Stimulated activated naive CD4-positive, alpha-beta T cell (primary cell): ENCODE data around the gene TAF10.

Source experiments
- DNase-seq, 6 experiments: peaks; one replicate each; lab custom pipeline; 2025; lab: John Stamatoyannopoulos, UW

TAF10 gene

DNA sequence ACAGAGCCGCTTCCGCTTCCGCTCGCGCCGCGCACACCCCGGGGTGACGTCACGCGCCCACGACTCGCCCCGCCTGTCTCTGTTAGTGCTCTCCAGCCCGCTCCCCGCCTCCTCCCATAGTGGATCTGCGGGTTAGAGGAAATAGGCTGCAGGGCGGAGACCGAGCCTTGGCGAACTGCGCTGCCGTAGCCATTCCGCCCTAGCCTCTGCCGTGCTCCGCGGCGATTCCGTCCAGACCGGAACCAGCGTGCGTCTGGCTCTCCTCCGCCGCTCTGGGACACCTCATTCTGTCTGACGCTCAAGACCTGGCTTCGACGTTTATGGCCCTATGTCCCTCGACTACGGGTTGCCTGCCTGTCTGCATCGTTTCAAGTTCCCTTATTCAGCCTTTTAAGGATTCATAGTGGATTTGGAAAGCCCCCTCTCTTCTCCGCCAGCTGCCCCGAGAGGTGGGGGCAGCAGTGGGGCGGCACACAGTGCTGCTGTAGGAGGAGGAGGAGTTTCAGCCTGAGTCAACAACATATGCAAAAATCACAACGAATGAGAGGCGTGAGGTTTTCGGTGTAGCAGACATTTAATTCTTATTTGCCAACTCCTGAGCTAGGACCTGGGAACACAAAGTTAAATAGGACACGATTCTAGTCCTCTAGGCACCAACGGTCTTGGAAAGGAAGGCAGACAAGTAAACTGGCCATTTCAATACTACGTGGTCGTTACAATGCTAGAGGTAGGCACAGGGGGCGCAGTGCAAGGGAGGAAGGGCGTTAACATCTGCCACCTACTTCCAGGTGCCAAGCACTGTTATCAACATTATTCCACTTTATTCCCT lies at the start of gene TAF10:
TSS of gene TAF10 (minus strand) at position 4 of the 829 bp plus-strand sequence. CDS start 27 bp downstream, outside the sequence.
- peak; percentile 87 to 94 (median 93) for DNase-seq

DNA sequence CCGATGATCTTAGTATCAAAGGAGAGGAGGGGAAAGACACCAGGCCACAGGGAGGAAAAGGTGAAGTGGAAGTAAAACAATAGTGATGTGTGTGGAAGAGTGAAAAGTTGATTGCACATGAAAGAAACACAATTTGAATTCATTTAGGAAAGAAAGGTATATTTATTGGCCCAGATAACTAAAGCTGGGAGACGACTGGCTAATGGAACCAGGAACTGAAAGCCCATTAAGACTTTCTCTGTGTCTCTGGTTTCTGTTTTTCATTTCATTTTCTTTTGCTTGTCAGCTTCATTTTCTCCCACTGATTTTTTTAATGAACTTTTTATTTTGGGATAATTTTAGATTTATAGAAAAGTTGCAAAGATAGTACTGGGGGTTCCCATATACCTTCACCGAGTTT lies 48.7 kb upstream of the TAF10 start:
- no peak for DNase-seq

GRCh38 chr11:6658647-6659046 lies 46.6 kb upstream of the TAF10 start:
- DNase-seq, result no peak

GRCh38 chr11:6657346-6657745 lies 45.3 kb upstream of the TAF10 start:
- no peak for DNase-seq

- no peak for DNase-seq
Measured at GRCh38 chr11:6656936-6657335, 44.9 kb upstream of the TAF10 start.

DNA sequence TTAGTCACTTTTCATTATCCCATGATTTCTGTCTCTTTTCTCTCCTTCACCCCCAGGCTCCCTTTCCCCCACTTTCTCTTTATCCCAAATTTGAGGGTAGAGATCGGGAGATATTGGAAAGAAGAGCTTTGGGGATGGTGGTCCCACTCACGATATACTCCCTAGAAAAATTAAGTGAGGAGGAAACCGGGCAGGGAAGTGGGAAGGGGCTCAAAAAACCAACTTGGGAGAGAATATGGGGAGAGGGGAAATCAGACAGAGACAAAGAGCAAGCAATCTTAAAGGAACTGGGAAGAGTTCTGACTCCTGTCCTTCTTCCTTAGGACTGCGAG lies 44.5 kb upstream of the TAF10 start:
- no peak for DNase-seq

GRCh38 chr11:6655790-6656583 lies 44.0 kb upstream of the TAF10 start, which contains the start of gene DCHS1:
Gene DCHS1 (minus strand): TSS chr11:6655809. CDS start chr11:6641613, 14,196 bp downstream.
- peak in 5 of 6 experiments; percentile 20 to 39 (median 27) for DNase-seq

DNA sequence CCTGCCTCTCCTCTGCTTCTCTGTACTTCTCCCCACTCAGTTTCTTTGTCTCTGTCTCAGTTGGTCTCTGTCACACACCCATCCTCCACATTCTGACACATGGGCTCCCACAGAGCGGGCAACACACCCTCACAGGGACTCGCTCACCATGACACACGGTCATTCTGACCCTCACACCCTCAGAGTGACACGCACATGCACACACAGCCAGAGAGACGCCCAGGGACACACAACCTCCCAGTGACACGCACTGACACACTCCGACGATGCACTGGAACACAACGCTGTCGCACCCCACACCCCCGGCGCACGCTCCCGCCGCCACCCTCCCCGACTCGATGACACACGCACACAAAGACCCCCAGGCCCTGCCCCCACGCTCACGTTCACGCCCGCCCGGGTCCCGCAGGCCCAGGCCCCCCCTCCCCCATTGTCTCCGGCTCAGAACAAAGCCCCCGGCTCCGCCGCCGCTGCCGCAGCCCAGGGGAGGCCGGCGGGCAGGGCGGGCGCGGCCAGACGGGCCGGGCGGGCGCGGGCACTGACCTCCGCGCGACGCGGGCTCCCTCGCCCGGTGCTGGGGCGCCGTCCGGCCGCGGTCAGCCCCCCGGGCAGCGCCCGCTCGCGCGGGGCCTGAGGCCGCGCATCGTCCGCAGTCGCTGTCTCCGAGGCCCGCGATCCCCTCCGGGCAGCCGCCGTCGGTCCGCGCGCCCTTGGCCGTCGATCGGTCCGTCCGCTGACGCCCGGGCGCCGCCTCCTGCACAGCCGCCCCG lies 43.2 kb upstream of the TAF10 start:
- peak in 5 of 6 experiments; percentile 12 to 39 (median 26) for DNase-seq

DNA sequence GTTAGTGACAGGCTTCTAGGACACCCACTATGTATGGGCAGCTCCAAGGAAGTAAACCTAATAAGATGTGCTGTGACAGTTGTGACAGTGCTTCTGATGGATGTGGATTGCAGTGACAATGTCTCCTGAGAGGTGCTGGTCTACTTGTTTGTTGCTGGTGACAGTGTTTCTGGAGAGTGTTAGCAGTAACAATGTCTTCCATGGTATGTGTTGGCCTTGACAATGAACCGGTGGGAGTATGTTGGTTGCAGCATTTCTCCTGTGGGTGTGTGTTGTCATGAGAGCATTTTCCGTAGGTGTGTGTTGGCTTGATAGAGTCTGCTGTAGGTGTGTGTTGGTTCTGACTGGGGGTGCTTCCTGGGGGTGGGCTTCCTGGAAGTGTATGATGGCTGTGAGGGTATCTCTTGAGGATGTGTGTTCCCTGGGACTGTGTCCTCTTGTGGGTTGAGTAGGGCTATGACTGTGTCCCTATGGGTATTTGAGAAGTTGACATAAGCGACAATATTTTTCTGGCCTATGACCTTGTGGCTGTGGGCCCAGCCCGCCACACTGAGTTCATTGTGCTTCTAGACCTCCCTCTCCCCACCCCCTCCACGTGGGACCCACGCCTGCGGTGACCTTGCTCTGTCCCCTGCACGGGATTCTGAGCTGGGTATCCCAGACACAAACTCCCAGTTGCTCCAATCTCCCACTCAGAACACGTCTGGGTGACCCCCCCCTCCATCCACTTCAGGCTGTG lies 42.4 kb upstream of the TAF10 start:
- peak in 1 of 6 experiments; percentile 32 for DNase-seq

GRCh38 chr11:6653656-6654055 lies 41.6 kb upstream of the TAF10 start:
- no peak for DNase-seq

DNA sequence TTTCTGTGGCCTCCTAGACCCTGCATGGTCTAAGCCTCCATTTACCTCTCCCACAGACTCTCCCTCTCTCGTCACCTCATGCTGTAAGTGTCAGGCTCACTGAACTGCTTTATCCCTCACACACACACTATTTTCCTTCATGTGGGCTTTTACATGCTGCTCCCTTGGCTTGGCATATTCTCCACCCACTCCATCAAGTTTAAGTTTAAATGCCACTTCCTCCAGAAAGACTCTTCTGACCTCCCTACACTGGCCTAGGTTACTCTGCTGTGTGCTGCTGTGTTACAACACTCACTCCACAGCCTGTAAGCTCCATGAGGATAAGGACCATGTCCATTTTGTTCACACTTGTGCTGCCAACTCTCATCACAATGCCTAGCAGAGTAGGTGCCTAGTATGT lies 41.1 kb upstream of the TAF10 start:
- no peak for DNase-seq

DNA sequence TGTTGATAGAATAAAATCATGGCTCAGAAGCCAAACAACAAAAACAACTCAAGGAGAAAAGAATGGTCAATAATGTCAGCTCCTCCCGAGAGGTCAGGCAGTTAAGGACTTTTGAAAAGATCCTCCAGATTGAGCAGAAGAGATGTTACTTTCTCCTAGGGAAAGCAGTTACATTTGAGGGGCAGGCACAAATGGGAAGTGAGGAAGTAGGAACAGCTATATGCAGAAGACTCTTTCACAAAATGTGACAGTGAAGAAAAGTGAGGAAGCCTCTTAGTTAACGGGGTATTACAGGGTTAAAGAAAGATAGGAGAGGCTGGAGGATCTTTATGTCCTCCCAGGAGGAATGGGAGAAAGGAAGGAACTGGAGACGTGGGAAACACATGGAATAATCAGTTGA lies 40.2 kb upstream of the TAF10 start:
- DNase-seq, result no peak

DNA sequence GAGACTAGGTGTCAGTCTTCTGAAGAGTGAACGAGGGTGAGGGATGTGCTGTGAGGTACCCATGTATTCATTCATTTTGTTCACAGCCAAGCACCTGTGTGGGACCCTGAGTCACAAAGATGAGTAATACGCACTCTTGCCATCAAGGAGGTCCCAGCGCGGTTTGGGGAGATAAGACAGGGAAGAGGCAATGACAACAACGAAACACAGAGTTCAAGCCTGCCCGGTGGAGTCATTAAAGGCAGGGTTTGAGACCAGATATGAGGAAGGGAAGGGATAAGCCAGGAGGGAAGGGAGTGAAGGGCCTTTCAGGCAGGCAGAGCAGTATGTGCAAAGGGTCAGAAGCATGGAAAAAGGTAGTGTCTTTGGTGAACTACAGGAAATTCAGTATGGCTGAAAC lies 39.0 kb upstream of the TAF10 start:
- no peak for DNase-seq

DNA sequence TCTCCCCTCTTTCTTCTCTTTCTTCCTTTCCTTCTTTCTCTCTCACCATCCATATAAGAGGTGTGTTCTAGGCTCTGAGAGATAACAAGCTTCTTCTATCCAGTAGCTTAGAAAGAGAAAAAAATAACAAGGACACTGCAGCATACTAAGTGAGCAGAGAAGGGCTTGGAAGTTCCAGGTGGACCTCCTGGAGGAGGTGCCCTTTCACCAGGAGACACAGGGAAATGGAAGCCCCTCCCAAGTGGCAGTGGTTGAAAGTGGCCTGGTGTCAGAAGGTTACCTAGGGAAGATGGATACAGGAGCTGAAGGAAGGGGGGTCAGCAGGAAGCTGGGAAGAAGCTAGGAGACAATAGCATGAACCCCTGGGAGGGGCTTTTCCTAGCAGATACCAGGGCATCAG lies 38.1 kb upstream of the TAF10 start:
- no peak for DNase-seq

- no peak for DNase-seq
Measured at GRCh38 chr11:6648501-6648900, 36.5 kb upstream of the TAF10 start.

DNA sequence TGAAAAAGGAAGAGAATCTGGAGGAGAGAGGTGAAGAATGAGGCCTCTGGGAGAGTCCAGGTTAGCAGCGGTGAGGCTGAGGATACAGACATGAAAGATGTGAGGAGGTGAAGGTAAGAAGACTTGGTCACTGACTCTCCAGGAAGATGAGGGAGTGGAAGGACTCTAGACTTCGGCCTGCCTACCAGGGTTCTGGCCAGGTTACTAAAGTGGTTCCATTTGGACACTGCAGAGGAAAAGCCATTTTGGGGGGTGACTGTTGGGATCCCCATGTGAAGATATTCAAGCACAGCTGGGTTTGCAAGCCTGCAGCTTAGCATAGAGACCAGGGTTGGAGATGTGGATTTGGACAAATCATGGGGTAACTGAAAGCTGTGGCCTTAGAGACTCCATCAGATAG lies 35.8 kb upstream of the TAF10 start:
- DNase-seq, result no peak

- DNase-seq, result peak in 5 of 6 experiments; percentile 18 to 43 (median 34)
Measured at GRCh38 chr11:6646918-6647679, 35.1 kb upstream of the TAF10 start.

- DNase-seq, result no peak
Measured at GRCh38 chr11:6646576-6646917, 34.5 kb upstream of the TAF10 start.

GRCh38 chr11:6646071-6646470 lies 34.1 kb upstream of the TAF10 start:
- DNase-seq, result no peak

DNA sequence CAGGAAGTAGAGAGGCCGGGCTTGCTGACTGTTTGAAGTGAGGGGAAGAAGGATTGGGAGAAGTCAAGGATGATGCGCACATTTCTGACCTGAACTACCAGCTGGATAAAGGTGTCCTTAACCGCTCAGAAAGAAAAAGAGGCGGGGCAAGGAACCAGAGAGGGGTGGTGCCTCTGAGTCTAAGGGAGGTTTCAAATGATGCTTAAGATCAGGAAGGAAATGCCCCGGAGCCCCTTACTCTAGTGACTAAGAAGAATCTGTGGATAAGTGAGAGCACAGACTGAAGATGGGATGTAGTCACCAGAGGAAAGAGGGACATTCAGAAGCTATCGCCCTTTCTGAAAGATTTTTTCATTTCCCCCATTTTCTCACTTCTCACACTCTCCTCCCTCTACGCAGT lies 30.9 kb upstream of the TAF10 start:
- DNase-seq, result no peak
